NCI-H526 (cell line): ENCODE data around the gene SETD3.

ENCODE experiments used
- DNase-seq, 2 experiments: peaks; one replicate each; lab custom pipeline; 2025; lab: John Stamatoyannopoulos, UW

Gene SETD3

GRCh38 chr14:99516871-99517642 lies 36.4 kb upstream of the SETD3 start:
- no peak for DNase-seq

GRCh38 chr14:99516156-99516870 lies 35.7 kb upstream of the SETD3 start:
- no peak for DNase-seq

GRCh38 chr14:99515301-99516155 lies 34.9 kb upstream of the SETD3 start:
- no peak for DNase-seq

- no peak for DNase-seq
Observed at GRCh38 chr14:99514552-99515300, 34.1 kb upstream of the SETD3 start.

- DNase-seq, result no peak
Observed at GRCh38 chr14:99513946-99514551, 33.4 kb upstream of the SETD3 start.

GRCh38 chr14:99513183-99513694 lies 32.6 kb upstream of the SETD3 start:
- DNase-seq, result no peak

GRCh38 chr14:99512571-99513182 lies 32.0 kb upstream of the SETD3 start:
- DNase-seq, result no peak

GRCh38 chr14:99512110-99512449 lies 31.4 kb upstream of the SETD3 start:
- no peak for DNase-seq

- DNase-seq, result no peak
Observed at GRCh38 chr14:99511421-99512109, 30.9 kb upstream of the SETD3 start.

- no peak for DNase-seq
Observed at GRCh38 chr14:99510556-99511139, 30.0 kb upstream of the SETD3 start.

GRCh38 chr14:99509871-99510555 lies 29.4 kb upstream of the SETD3 start:
- no peak for DNase-seq

GRCh38 chr14:99508896-99509629 lies 28.4 kb upstream of the SETD3 start:
- no peak for DNase-seq

- DNase-seq, result no peak
Observed at GRCh38 chr14:99507860-99508640, 27.4 kb upstream of the SETD3 start.

GRCh38 chr14:99506276-99506675 lies 25.6 kb upstream of the SETD3 start:
- DNase-seq, result no peak

- no peak for DNase-seq
Observed at GRCh38 chr14:99505089-99505488, 24.4 kb upstream of the SETD3 start.

- no peak for DNase-seq
Observed at GRCh38 chr14:99503848-99504453, 23.3 kb upstream of the SETD3 start.

GRCh38 chr14:99502989-99503421 lies 22.3 kb upstream of the SETD3 start:
- DNase-seq, result no peak
